GM12878 (cell line): ENCODE results near the gene SLC25A44. TPM values are rescaled to one million over a fixed set of nuclear protein-coding genes. Genes with fewer than 3 reads are reported as not detected.
A peak's percentile ranks its signal among the peaks of the same experiment; 100 is the strongest.

Experiments
- BCL3 ChIP-seq: IDR thresholded peaks from 2 replicates; pipeline ENCODE4 v1.6.1; 2011; ENCODE audit warnings: borderline replicate concordance, low read depth, mild to moderate bottlenecking, moderate library complexity, low read length; ENCODE audit not compliant: insufficient read depth, poor library complexity, severe bottlenecking
- BCLAF1 ChIP-seq: fragments of 450-650 bp; IDR thresholded peaks from 2 replicates; pipeline ENCODE4 v1.6.1; 2017; ENCODE audit warnings: antibody characterized with exemption, mild to moderate bottlenecking, moderate library complexity
- CREB1 ChIP-seq: IDR thresholded peaks from 2 replicates; pipeline ENCODE4 v1.6.1; 2012; ENCODE audit warnings: low read depth, mild to moderate bottlenecking, inconsistent platforms
- HCFC1 ChIP-seq: fragments of 150-350 bp; IDR thresholded peaks from 2 replicates; pipeline ENCODE4 v1.6.1; 2014; ENCODE audit warnings: low read length
- PBX3 ChIP-seq: IDR thresholded peaks from 2 replicates; pipeline ENCODE4 v1.6.1; 2011; ENCODE audit warnings: mild to moderate bottlenecking, low read depth, low read length, moderate library complexity; ENCODE audit not compliant: insufficient replicate concordance
- PML ChIP-seq: IDR thresholded peaks from 2 replicates; pipeline ENCODE4 v1.6.1; 2012; ENCODE audit warnings: low read length, inconsistent platforms
- POLR2AphosphoS5 ChIP-seq: IDR thresholded peaks from 2 replicates; pipeline ENCODE4 v1.6.1; 2011; ENCODE audit warnings: mild to moderate bottlenecking, low read length, inconsistent platforms
- SIX5 ChIP-seq: IDR thresholded peaks from 2 replicates; pipeline ENCODE4 v1.6.1; 2011; ENCODE audit warnings: mild to moderate bottlenecking, low read depth, low read length, moderate library complexity; ENCODE audit not compliant: severe bottlenecking
- SMAD5 ChIP-seq: IDR thresholded peaks from 2 replicates; pipeline ENCODE4 v1.6.1; 2016; ENCODE audit warnings: antibody characterized with exemption, low read depth
- polyA plus RNA-seq, 11 experiments: library from polyadenylated mRNA; depleted of rRNA in 4 of 11; unstranded in 6 of 11; stranded (reverse) in 5 of 11; fragments of >200 nt; fragmentation: Nextera tagmentation in 4 of 11; fragmentation: Illumina TruSeq in 1 of 11; extraction: Ambion mirVana in 4 of 11; extraction: Trizol in 1 of 11; gene quantifications; 1 replicate in 1 of 11; 2 replicates in 10 of 11; pipeline versions ENCODE4 v1.2.1 to v1.2.3, GENCODE V29; 2011 to 2016; ENCODE audit warnings: inconsistent platforms in 2 of 11, missing spikeins in 2 of 11, low read depth in 1 of 11
- total RNA-seq, 4 experiments: library from RNA; depleted of rRNA in 3 of 4; stranded (reverse); fragments of >200 nt in 3 of 4; fragmentation: Illumina TruSeq in 1 of 4; extraction: Trizol in 1 of 4; gene quantifications; 2 replicates each; pipeline versions ENCODE4 v1.2.1 to v1.2.3, GENCODE V29; 2013 to 2021
- TF ChIP-seq, protein P1 (sequence below): fragments of 450-650 bp; IDR thresholded peaks from 2 replicates; pipeline ENCODE4 v1.6.1; 2017; ENCODE audit warnings: low read depth, mild to moderate bottlenecking, moderate library complexity
- TF ChIP-seq, protein P2 (sequence below), 3 experiments: IDR thresholded peaks in 2 of 3; conservative IDR thresholded peaks in 1 of 3; 2 replicates each; pipeline ENCODE4 v1.5.1; 2011; ENCODE audit warnings: low read depth in 3 of 3, low read length in 3 of 3, mild to moderate bottlenecking in 3 of 3, control low read depth in 2 of 3, moderate library complexity in 2 of 3, inconsistent platforms in 1 of 3, mixed read lengths in 1 of 3; ENCODE audit not compliant: control insufficient read depth in 2 of 3, insufficient read depth in 1 of 3; ENCODE audit errors: extremely low read depth in 1 of 3
- TF ChIP-seq, protein P3 (sequence below): fragments of 450-650 bp; IDR thresholded peaks from 2 replicates; pipeline ENCODE4 v1.6.1; 2016; ENCODE audit warnings: mild to moderate bottlenecking
- TF ChIP-seq, protein P4 (sequence below): fragments of 450-650 bp; IDR thresholded peaks from 2 replicates; pipeline ENCODE4 v1.6.1; 2018; ENCODE audit warnings: borderline replicate concordance, mild to moderate bottlenecking; ENCODE audit not compliant: partially characterized antibody

The SLC25A44 gene
- total and polyA plus RNA-seq, 10 of the 15 experiments (the other 5 are each of a cell fraction or from before 2014, with no cell fraction given), result 7.1 to 43.3 (median 30.4) TPM

- TF ChIP-seq BCLAF1 (no peak), POLR2AphosphoS5 (peak; percentile 88), BCL3 (no peak), PBX3 (peak; percentile 80), HCFC1 (peak; percentile 84), SIX5 (peak; percentile 72), SMAD5 (peak; percentile 35; the same call in 1 of the 2 replicates), PML (peak; percentile 67), CREB1 (peak; percentile 86)
- TF ChIP-seq, protein P1, sequence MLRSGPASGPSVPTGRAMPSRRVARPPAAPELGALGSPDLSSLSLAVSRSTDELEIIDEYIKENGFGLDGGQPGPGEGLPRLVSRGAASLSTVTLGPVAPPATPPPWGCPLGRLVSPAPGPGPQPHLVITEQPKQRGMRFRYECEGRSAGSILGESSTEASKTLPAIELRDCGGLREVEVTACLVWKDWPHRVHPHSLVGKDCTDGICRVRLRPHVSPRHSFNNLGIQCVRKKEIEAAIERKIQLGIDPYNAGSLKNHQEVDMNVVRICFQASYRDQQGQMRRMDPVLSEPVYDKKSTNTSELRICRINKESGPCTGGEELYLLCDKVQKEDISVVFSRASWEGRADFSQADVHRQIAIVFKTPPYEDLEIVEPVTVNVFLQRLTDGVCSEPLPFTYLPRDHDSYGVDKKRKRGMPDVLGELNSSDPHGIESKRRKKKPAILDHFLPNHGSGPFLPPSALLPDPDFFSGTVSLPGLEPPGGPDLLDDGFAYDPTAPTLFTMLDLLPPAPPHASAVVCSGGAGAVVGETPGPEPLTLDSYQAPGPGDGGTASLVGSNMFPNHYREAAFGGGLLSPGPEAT, result peak; percentile 78
- TF ChIP-seq, protein P2, sequence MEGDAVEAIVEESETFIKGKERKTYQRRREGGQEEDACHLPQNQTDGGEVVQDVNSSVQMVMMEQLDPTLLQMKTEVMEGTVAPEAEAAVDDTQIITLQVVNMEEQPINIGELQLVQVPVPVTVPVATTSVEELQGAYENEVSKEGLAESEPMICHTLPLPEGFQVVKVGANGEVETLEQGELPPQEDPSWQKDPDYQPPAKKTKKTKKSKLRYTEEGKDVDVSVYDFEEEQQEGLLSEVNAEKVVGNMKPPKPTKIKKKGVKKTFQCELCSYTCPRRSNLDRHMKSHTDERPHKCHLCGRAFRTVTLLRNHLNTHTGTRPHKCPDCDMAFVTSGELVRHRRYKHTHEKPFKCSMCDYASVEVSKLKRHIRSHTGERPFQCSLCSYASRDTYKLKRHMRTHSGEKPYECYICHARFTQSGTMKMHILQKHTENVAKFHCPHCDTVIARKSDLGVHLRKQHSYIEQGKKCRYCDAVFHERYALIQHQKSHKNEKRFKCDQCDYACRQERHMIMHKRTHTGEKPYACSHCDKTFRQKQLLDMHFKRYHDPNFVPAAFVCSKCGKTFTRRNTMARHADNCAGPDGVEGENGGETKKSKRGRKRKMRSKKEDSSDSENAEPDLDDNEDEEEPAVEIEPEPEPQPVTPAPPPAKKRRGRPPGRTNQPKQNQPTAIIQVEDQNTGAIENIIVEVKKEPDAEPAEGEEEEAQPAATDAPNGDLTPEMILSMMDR (IDR thresholded peaks at IDR 0.05 in 2 of 3, conservative IDR thresholded peaks at IDR 0.05 in 1 of 3; ENCODE audit: control insufficient read depth in 2 of 3, extremely low read depth in 1 of 3, insufficient read depth in 1 of 3, low read depth in 3 of 3, low read length in 3 of 3), result peak; percentile 35 to 48 (median 45); a peak in 5 of 6 replicates
- TF ChIP-seq, protein P3, sequence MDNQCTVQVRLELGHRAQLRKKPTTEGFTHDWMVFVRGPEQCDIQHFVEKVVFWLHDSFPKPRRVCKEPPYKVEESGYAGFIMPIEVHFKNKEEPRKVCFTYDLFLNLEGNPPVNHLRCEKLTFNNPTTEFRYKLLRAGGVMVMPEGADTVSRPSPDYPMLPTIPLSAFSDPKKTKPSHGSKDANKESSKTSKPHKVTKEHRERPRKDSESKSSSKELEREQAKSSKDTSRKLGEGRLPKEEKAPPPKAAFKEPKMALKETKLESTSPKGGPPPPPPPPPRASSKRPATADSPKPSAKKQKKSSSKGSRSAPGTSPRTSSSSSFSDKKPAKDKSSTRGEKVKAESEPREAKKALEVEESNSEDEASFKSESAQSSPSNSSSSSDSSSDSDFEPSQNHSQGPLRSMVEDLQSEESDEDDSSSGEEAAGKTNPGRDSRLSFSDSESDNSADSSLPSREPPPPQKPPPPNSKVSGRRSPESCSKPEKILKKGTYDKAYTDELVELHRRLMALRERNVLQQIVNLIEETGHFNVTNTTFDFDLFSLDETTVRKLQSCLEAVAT, result 0 out of 2 replicates have a peak, but pooled peaks have one; percentile 34
- TF ChIP-seq, protein P4, sequence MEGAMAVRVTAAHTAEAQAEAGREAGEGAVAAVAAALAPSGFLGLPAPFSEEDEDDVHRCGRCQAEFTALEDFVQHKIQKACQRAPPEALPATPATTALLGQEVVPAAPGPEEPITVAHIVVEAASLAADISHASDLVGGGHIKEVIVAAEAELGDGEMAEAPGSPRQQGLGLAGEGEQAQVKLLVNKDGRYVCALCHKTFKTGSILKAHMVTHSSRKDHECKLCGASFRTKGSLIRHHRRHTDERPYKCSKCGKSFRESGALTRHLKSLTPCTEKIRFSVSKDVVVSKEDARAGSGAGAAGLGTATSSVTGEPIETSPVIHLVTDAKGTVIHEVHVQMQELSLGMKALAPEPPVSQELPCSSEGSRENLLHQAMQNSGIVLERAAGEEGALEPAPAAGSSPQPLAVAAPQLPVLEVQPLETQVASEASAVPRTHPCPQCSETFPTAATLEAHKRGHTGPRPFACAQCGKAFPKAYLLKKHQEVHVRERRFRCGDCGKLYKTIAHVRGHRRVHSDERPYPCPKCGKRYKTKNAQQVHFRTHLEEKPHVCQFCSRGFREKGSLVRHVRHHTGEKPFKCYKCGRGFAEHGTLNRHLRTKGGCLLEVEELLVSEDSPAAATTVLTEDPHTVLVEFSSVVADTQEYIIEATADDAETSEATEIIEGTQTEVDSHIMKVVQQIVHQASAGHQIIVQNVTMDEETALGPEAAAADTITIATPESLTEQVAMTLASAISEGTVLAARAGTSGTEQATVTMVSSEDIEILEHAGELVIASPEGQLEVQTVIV, result peak; percentile 50
Observed at GRCh38 chr1:156193488-156194299, at the start of gene SLC25A44 (continued).
